OCI-LY1 (cell line): ENCODE results near the gene PIK3C2B.

Experiments used
- H2AFZ ChIP-seq: fragments of 200-600 bp; sonication (generic), shearing (Covaris generic); 2 replicates; pipeline ENCODE4 v1.6.0; 2014; ENCODE audit warnings: antibody characterized with exemption, mild to moderate bottlenecking, low read length
- H3F3A ChIP-seq: fragments of 200-600 bp; sonication (generic), shearing (Covaris generic); 2 replicates; pipeline ENCODE4 v1.6.0; 2014; ENCODE audit warnings: mild to moderate bottlenecking, antibody characterized with exemption, low read length, moderate library complexity; ENCODE audit not compliant: insufficient read depth
- H3K27ac ChIP-seq: fragments of 200-600 bp; sonication (generic); 2 replicates; pipeline ENCODE4 v1.5.1; 2014; ENCODE audit warnings: low read length, mixed run types, mild to moderate bottlenecking, low read depth; ENCODE audit not compliant: poor library complexity, severe bottlenecking
- H3K27me3 ChIP-seq: fragments of 200-600 bp; sonication (generic); 2 replicates; pipeline ENCODE4 v1.6.0; 2014; ENCODE audit warnings: antibody characterized with exemption, mild to moderate bottlenecking, low read length, moderate library complexity; ENCODE audit not compliant: insufficient read depth
- H3K36me3 ChIP-seq: fragments of 200-600 bp; sonication (generic); 2 replicates; pipeline ENCODE4 v1.6.1; 2014; ENCODE audit warnings: mild to moderate bottlenecking, antibody characterized with exemption, low read length, moderate library complexity, mixed read lengths; ENCODE audit not compliant: insufficient read depth
- H3K4me1 ChIP-seq: fragments of 200-600 bp; sonication (generic); 2 replicates; pipeline ENCODE4 v1.5.1; 2014; ENCODE audit warnings: mild to moderate bottlenecking, low read length, moderate library complexity; ENCODE audit not compliant: insufficient read depth, severe bottlenecking
- H3K4me2 ChIP-seq: fragments of 200-600 bp; sonication (generic), shearing (Covaris generic); 2 replicates; pipeline ENCODE4 v1.6.1; 2014; ENCODE audit warnings: low read length
- H3K4me3 ChIP-seq: fragments of 200-600 bp; sonication (generic); 2 replicates; pipeline ENCODE4 v1.5.1; 2014; ENCODE audit warnings: low read length, low read depth, mild to moderate bottlenecking, mixed read lengths; ENCODE audit not compliant: poor library complexity, severe bottlenecking
- H3K79me2 ChIP-seq: fragments of 200-600 bp; shearing (Covaris generic); 2 replicates; pipeline ENCODE4 v1.6.1; 2016; ENCODE audit warnings: mixed run types, low read length, mixed read lengths; ENCODE audit not compliant: insufficient read depth
- H3K9ac ChIP-seq: fragments of 200-600 bp; sonication (generic), shearing (Covaris generic); 2 replicates; pipeline ENCODE4 v1.6.1; 2014; ENCODE audit warnings: mild to moderate bottlenecking, low read length, mixed read lengths
- H3K9me2 ChIP-seq: fragments of 200-600 bp; sonication (generic), shearing (Covaris generic); 2 replicates; pipeline ENCODE4 v1.6.1; 2014; ENCODE audit warnings: low read depth, mild to moderate bottlenecking, low read length, mixed read lengths
- H3K9me3 ChIP-seq: fragments of 200-600 bp; shearing (Covaris generic); 2 replicates; pipeline ENCODE4 v1.6.1; 2014; ENCODE audit warnings: low read length, mixed read lengths
- H4K20me1 ChIP-seq: fragments of 200-600 bp; sonication (generic), shearing (Covaris generic); 2 replicates; pipeline ENCODE4 v1.6.0; 2016; ENCODE audit warnings: mild to moderate bottlenecking, low read length; ENCODE audit not compliant: insufficient read depth
- EZH2 ChIP-seq: fragments of 200-600 bp; sonication (generic), shearing (Covaris generic); IDR thresholded peaks from 2 replicates; pipeline ENCODE4 v1.8.0; 2017; ENCODE audit warnings: borderline replicate concordance, mixed run types, mild to moderate bottlenecking, antibody characterized with exemption, low read length, moderate library complexity, mixed read lengths
- TF ChIP-seq, protein P1 (sequence below): fragments of 200-600 bp; sonication (generic), shearing (Covaris generic); IDR thresholded peaks from 2 replicates; pipeline ENCODE4 v1.5.1; 2017; ENCODE audit warnings: mild to moderate bottlenecking, antibody characterized with exemption, low read length, moderate library complexity, mixed read lengths

Gene PIK3C2B

DNA sequence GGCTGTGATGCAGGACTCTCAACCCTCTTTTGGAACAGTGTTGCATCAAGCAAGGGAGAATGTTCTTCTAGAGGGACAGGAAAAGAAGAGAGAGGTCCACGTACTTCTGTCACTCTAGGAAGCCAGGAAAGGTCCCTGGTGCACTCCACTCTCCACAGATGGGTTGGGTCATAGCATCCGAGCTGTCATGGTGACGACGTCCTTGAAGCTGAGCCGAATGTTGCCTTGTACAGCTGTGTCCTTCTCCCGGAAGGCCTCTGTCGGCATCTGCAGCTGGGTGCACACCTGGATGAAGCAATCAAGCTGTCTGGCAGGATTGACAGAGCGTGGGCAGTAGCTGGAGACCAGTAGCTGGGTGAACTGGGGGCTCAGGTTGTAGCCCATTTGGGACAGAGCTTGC, 34.1 kb upstream of the PIK3C2B start:
- H4K20me1 ChIP-seq = no peaks in the 10 kb centered on the region
- TF ChIP-seq, protein P1, sequence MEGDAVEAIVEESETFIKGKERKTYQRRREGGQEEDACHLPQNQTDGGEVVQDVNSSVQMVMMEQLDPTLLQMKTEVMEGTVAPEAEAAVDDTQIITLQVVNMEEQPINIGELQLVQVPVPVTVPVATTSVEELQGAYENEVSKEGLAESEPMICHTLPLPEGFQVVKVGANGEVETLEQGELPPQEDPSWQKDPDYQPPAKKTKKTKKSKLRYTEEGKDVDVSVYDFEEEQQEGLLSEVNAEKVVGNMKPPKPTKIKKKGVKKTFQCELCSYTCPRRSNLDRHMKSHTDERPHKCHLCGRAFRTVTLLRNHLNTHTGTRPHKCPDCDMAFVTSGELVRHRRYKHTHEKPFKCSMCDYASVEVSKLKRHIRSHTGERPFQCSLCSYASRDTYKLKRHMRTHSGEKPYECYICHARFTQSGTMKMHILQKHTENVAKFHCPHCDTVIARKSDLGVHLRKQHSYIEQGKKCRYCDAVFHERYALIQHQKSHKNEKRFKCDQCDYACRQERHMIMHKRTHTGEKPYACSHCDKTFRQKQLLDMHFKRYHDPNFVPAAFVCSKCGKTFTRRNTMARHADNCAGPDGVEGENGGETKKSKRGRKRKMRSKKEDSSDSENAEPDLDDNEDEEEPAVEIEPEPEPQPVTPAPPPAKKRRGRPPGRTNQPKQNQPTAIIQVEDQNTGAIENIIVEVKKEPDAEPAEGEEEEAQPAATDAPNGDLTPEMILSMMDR = no peak
- TF ChIP-seq EZH2 = no peak
- no peak overlapping the region for H3K4me3 ChIP-seq
- peak overlapping the region; percentile 50 for H3K27ac ChIP-seq
- H3K4me2 ChIP-seq = no peak overlapping the region
- peaks cover 100% of the 10 kb centered on the region for H3K36me3 ChIP-seq
- no peak overlapping the region for H3K9ac ChIP-seq
- H3K27me3 ChIP-seq = no peaks in the 10 kb centered on the region
- no peaks in the 10 kb centered on the region for H3F3A ChIP-seq
- no peaks in the 10 kb centered on the region for H3K9me2 ChIP-seq
- peaks cover 6% of the 10 kb centered on the region; the same call in 1 of the 2 replicates for H3K9me3 ChIP-seq
- H2AFZ ChIP-seq = no peak overlapping the region
- H3K79me2 ChIP-seq = peaks cover 22% of the 10 kb centered on the region
- H3K4me1 ChIP-seq = peaks cover 40% of the 10 kb centered on the region

DNA sequence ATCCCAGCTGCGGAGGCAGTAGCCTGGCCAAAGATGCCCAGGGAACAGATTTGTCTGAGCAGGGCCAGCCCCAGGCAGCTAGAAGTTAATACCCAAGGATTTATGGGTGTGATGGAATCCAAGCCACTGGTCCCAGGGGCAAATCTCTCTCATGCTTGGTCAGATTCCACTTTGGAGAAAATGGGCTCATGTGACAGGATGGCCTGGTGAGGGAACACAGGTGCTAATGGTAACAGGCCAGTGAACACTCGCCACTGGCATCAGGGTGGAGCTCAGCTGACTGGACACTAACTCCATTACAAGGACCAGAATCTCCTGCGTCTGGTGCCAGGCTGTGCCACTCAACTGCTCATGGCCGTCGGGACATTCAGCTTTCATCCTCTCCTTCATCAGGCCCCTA, 33.6 kb upstream of the PIK3C2B start:
- peaks cover 25% of the 10 kb centered on the region for H3K79me2 ChIP-seq

DNA sequence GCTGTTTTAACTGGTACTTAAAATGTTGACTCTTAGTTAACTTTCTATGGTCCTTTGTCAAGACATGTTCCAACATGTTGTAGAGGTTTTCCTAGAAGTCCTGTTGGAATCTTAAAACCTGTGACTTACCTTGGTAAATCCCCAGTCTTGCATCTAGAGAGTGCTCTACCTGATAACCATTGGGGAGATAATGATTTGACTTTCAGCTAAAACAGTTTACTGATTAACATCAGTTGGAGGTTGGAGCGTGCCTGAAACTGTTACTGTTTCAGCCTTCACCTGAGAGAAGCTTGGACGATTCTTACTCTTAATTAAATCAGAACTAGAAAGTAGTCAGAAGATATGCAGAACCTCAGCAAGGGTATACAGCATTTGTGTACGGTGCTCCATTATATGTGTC, 30.4 kb upstream of the PIK3C2B start:
- H3K4me3 ChIP-seq = no peak overlapping the region
- no peak overlapping the region for H3K4me2 ChIP-seq
- H3K4me1 ChIP-seq = peaks cover 69% of the 10 kb centered on the region
- no peak overlapping the region for H2AFZ ChIP-seq
- peaks cover 8% of the 10 kb centered on the region; the same call in 1 of the 2 replicates for H3K9me3 ChIP-seq
- peaks cover 38% of the 10 kb centered on the region for H3K79me2 ChIP-seq
- H3K36me3 ChIP-seq = peaks cover 77% of the 10 kb centered on the region
- H3K27me3 ChIP-seq = no peaks in the 10 kb centered on the region
- no peaks in the 10 kb centered on the region for H4K20me1 ChIP-seq
- H3K9me2 ChIP-seq = no peaks in the 10 kb centered on the region
- TF ChIP-seq, protein P1 = no peak
- TF ChIP-seq EZH2 = no peak
- peak overlapping the region; percentile 97 for H3K27ac ChIP-seq
- H3K9ac ChIP-seq = no peak overlapping the region
- peaks cover 13% of the 10 kb centered on the region for H3F3A ChIP-seq

More for the DNA sequence above, 33.6 kb upstream of the PIK3C2B start:
- H3K9me2 ChIP-seq = no peaks in the 10 kb centered on the region
- H3F3A ChIP-seq = no peaks in the 10 kb centered on the region
- H2AFZ ChIP-seq = no peak overlapping the region
- peak overlapping the region; percentile 50 for H3K27ac ChIP-seq
- H4K20me1 ChIP-seq = no peaks in the 10 kb centered on the region
- H3K4me3 ChIP-seq = no peak overlapping the region
- H3K36me3 ChIP-seq = peaks cover 99% of the 10 kb centered on the region
- peaks cover 8% of the 10 kb centered on the region; the same call in 1 of the 2 replicates for H3K9me3 ChIP-seq
- peaks cover 44% of the 10 kb centered on the region for H3K4me1 ChIP-seq
- no peak overlapping the region for H3K4me2 ChIP-seq
- TF ChIP-seq EZH2 = no peak
- TF ChIP-seq, protein P1 = no peak
- H3K27me3 ChIP-seq = no peaks in the 10 kb centered on the region
- H3K9ac ChIP-seq = no peak overlapping the region
